GM18517 (cell line): Measurements from ENCODE around the gene GOSR1.
"Not testable (repeated sequence)": the region's sequence is repeated elsewhere in the genome, so short reads cannot be mapped to it uniquely, and the experiment has no call there.

Source experiments
- ATAC-seq: cut with Tn5 transposase; IDR thresholded peaks from one replicate; pipeline ENCODE4 v1.9.1; 2021; ENCODE audit warnings: mild to moderate bottlenecking, moderate library complexity; ENCODE audit not compliant: unreplicated experiment

Gene GOSR1

DNA sequence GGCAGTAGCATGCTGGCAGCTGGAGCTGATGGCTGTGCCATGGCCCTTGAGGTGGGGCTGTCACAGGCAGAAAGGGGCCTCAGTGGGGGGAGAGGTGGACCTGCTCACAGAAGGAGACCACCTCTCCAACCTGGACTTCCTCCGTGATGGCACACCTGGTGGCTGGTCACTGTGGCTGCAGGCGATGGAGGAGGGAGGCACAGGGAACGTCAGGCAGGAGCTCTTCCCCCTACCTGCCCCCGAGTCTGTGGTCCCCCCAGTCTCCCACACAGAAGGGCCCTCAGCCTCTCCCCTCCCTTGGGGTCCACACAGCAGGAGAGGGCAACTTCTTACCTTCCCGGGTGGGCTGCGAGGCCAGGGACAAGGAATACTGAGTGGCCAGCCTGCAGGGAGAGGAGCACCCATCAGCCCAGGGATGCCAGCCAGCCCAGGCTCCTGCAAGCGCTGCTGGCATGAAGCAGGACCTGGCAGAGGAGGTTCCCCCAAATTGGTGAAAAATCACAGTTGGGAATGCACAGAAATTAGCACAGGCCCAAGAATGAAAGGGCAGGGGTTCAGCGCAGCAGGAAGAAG is 96.5 kb downstream of the GOSR1 start:
- ATAC-seq = no peak

DNA sequence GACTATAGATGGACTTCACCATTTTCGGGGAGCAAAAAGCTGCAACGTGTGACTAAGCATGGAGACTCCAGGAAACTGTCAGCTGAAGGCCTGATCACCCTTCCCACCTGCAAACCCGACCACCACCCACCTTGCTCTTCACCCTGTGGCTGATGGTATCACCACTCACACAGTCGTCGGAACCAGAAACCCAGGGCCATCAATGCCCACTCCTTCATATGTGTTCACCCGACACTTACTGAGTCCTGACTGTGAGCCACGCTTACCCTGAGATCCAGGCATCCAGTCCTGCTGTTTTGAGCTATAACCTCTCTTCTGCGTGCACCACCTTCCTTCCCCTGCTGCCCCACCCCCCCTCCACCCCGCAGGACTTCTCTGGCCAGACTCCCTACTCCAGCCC is 97.1 kb downstream of the GOSR1 start:
- ATAC-seq = not testable (repeated sequence)

DNA sequence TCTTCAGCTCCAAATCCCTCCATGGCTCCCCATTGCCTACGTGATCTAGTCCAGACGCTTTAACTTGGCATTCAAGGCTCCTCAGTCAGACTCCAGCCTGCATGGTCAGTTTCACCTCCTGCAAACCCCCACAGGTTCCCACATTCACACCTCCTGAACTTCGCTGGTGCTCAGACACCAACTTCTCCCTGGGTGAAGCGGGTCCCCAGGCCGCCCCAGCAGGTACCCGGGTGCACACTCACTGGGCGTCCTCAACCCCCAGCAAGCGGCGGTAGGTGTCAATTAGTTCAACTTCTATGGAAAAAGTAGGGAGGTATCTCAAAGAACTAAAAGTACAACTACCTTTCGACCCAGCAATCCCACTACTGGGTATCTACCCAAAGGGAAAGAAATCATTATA is 97.6 kb downstream of the GOSR1 start:
- ATAC-seq = not testable (repeated sequence)

DNA sequence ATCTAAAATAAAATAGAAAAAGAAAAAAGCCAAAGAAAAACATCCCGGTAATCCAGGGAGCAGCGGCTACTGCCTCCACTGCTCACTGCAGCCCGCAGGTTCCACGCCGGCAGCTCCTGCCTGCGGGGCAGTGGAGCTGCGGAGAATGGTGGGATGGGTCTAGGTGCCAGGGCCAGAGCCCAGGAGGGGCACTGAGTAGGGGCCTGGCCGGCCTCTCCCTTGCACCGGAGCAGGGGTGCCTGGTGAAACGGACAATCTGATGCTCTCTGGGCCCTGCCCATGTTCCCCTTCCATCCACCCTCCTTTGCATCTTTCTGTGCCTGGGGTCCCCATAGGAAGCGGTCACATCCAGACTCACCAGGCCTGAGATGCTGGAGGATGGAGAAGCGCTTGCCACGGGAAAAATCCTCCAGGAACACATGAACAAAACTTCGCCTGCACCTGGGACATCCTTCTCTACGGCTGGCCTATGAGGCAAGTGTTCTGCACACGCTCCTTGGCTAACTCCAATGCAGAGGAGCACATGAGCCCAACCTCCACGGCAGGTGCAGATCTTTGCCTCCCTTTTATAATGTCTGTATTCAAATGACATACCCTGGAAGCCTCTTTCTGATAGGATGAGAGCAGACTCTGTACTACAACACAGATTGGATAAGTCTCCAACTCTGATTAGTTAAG is 98.6 kb downstream of the GOSR1 start:
- ATAC-seq = not testable (repeated sequence)

DNA sequence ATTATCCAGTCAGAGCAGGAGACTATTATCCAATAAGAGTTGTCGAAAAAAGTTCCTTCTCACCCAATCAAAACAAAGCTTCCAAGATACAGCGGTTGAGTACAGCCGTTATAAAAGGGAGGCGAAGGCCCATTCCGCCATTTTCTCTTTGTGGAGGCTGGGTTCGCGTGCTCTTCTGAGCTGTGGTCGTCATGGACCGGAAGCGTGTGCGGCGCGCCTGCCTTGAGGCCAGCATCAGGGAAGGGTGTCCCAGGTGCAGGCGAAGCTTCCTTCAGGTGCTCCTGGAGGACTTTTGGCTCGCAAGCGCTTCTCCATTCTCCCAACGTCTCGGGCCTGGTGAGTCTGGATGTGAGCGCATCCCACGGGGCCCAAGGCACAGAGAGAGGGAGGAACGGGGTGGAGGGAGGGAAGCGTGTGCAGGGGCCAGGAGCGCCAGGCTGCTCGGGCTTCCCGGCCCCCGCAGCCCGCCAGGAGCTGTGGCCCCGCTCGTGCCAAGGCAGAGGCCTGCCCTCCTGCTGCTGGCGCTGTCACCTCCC is 99.2 kb downstream of the GOSR1 start:
- ATAC-seq = no peak
